ENCODE data around the gene GALT. TPM values are rescaled to one million over a fixed set of nuclear protein-coding genes. Genes with fewer than 3 reads are reported as not detected.

The GALT gene
- total RNA-seq, 1 experiment from 2014 or later, result 21.3 TPM

DNA sequence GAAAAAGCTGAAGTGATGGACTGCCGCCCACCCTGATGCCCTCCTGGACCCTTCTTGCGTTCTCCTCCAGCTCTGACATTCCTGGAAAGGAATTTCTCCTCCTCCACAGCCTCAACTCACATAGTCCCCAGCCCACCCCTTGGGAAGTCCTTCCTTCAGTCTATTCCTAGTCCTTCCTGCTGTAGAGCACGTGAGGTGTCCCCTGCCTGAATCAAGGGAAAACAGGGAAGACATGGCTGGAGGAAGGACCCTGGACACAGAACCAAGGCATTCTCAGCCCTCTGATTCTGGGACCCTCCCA lies 21.3 kb upstream of the GALT start:
- no peak for DNase-seq (ENCODE audit: unreplicated experiment)
- no peak overlapping the region for H3K27ac Mint-ChIP-seq (ENCODE audit: low read depth, unreplicated experiment)
- POLR2A ChIA-PET, result interaction anchor here (2.0 kb wide), 1 partner anchor 13 kb away, joined by 4 read pairs; no protein-coding TSS in a partner anchor
- H3K36me3 Mint-ChIP-seq (ENCODE audit: insufficient read depth, unreplicated experiment), result no peaks in the 10 kb centered on the region
- no peak overlapping the region for H3K4me3 Mint-ChIP-seq (ENCODE audit: unreplicated experiment)
- TF ChIP-seq, protein P1, sequence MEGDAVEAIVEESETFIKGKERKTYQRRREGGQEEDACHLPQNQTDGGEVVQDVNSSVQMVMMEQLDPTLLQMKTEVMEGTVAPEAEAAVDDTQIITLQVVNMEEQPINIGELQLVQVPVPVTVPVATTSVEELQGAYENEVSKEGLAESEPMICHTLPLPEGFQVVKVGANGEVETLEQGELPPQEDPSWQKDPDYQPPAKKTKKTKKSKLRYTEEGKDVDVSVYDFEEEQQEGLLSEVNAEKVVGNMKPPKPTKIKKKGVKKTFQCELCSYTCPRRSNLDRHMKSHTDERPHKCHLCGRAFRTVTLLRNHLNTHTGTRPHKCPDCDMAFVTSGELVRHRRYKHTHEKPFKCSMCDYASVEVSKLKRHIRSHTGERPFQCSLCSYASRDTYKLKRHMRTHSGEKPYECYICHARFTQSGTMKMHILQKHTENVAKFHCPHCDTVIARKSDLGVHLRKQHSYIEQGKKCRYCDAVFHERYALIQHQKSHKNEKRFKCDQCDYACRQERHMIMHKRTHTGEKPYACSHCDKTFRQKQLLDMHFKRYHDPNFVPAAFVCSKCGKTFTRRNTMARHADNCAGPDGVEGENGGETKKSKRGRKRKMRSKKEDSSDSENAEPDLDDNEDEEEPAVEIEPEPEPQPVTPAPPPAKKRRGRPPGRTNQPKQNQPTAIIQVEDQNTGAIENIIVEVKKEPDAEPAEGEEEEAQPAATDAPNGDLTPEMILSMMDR (IDR thresholded peaks at IDR 0.05; ENCODE audit: unreplicated experiment), result no peak
- H3K9me3 Mint-ChIP-seq (ENCODE audit: unreplicated experiment), result no peaks in the 10 kb centered on the region
- BruUV-seq (replicated peaks), result no TSS peak
- peaks cover 10% of the 10 kb centered on the region for H3K4me1 Mint-ChIP-seq (ENCODE audit: insufficient read depth, unreplicated experiment)
- CTCF ChIA-PET, result interaction anchor here (0.9 to 4.7 kb wide), 5 partner anchors 9 to 33 kb away, joined by 3 to 36 read pairs (median 4); no protein-coding TSS in a partner anchor
- intact Hi-C loops (cut with micrococcal nuclease), result no loop called here
- H3K27me3 Mint-ChIP-seq (ENCODE audit: insufficient read depth, unreplicated experiment), result peaks cover 47% of the 10 kb centered on the region

DNA sequence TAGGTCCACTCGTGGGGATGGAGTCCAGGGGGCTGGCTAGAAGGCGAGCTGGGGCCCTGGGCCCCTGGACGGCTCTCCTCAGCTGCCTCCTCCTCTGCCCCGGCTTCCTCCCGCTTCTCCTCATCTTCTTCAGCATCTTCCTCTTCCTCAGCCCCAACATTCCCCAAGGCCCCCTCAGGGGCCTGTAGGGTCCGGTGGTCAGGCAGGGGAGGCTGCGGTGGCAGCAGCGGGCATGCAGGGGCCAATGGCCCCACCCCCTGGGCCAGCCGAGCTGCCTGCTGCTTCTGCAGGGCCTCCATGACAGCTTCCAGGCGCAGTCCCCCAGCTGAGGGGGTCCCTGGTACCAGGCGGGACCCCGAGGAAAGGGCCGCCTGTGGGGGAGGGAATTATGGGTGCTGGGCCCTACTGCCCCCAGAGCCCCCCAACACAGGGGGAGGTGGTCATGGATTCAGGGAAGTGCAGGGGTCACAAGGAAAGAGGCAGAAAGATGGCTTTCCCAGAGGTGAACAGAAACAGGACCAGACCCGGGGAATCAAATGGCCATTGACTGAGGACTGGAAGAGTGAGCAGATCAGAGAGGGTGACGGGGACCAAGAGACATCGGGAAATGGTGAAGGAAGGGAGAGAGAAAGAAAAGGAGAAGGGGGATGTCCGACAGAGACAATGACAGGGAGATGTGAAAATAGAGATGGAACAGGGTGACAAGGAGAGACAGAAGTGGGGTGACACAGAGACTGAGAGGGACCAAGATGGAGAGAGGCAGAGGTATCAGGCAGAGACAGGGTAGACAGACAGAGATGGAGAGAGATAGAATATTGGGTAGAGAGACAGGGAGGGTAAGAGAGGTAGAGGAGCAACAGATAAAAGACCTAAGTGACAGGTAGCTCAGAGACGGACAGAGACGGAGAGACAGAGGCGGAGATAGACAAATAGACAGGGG lies 18.5 kb upstream of the GALT start:
- ChIA-PET POLR2A (interaction anchor here (3.9 kb wide), 1 partner anchor 7 kb away, joined by 19 read pairs; the partner anchor contains the start of gene DCTN3), CTCF (interaction anchor here (0.5 to 1.5 kb wide), 2 partner anchors 74 to 75 kb away, joined by 3 to 4 read pairs; no protein-coding TSS in a partner anchor)
- no peaks in the 10 kb centered on the region for H3K36me3 Mint-ChIP-seq (ENCODE audit: insufficient read depth, unreplicated experiment)
- H3K4me3 Mint-ChIP-seq (ENCODE audit: unreplicated experiment), result peak overlapping the region; percentile 66
- peaks cover 56% of the 10 kb centered on the region for H3K27me3 Mint-ChIP-seq (ENCODE audit: insufficient read depth, unreplicated experiment)
- no peaks in the 10 kb centered on the region for H3K9me3 Mint-ChIP-seq (ENCODE audit: unreplicated experiment)
- H3K4me1 Mint-ChIP-seq (ENCODE audit: insufficient read depth, unreplicated experiment), result peaks cover 19% of the 10 kb centered on the region
- intact Hi-C loops (cut with micrococcal nuclease), result no loop called here
- no TSS peak for BruUV-seq (replicated peaks)
- TF ChIP-seq, protein P1 (IDR thresholded peaks at IDR 0.05; ENCODE audit: unreplicated experiment), result no peak
- H3K27ac Mint-ChIP-seq (ENCODE audit: low read depth, unreplicated experiment), result peak overlapping the region; percentile 2
- DNase-seq (ENCODE audit: unreplicated experiment), result no peak

- CTCF ChIA-PET, result interaction anchor here (0.8 to 1.5 kb wide), 3 partner anchors 74 to 271 kb away, joined by 3 to 4 read pairs (median 3); no protein-coding TSS in a partner anchor
- Mint-ChIP-seq H3K27ac (ENCODE audit: low read depth, unreplicated experiment) (peak within 1 kb of the TSS; percentile 2), H3K4me1 (ENCODE audit: insufficient read depth, unreplicated experiment) (peaks cover 22% of the 10 kb centered on the region), H3K36me3 (ENCODE audit: insufficient read depth, unreplicated experiment) (no peaks in the 10 kb centered on the region), H3K9me3 (ENCODE audit: unreplicated experiment) (no peaks in the 10 kb centered on the region), H3K27me3 (ENCODE audit: insufficient read depth, unreplicated experiment) (peaks cover 56% of the 10 kb centered on the region), H3K4me3 (ENCODE audit: unreplicated experiment) (peak within 1 kb of the TSS; percentile 66)
- no TSS peak for BruUV-seq (replicated peaks)
- TF ChIP-seq, protein P1 (IDR thresholded peaks at IDR 0.05; ENCODE audit: unreplicated experiment), result no peak
- POLR2A ChIA-PET, result interaction anchor here (3.9 kb wide), 1 partner anchor 8 kb away, joined by 19 read pairs; the partner anchor contains the start of gene DCTN3
- intact Hi-C loops (cut with micrococcal nuclease), result no loop called here
- no peak for DNase-seq (ENCODE audit: unreplicated experiment)
Measured at GRCh38 chr9:34628656-34629490, 17.6 kb upstream of the GALT start, which contains the start of gene ARID3C. Gene ARID3C, minus strand, starts transcription at chr9:34629066. Its CDS starts 1,052 bp downstream, at chr9:34628014.
